Neural crest cell (in vitro differentiated cells): Measurements from ENCODE around the gene DNAH11. TPM values are rescaled to one million over a fixed set of nuclear protein-coding genes. Genes with fewer than 3 reads are reported as not detected.

Experiments used
- DNase-seq: peaks from one replicate; pipeline ENCODE4 v3.0.0; 2021; ENCODE audit warnings: low read depth, mixed read lengths, low spot score
- H3K27ac Mint-ChIP-seq: one replicate; pipeline ENCODE4 v1.8.0; 2021; ENCODE audit warnings: mild to moderate bottlenecking, mixed read lengths; ENCODE audit not compliant: unreplicated experiment
- H3K27me3 Mint-ChIP-seq: 2 replicates; pipeline ENCODE4 v1.8.0; 2021; ENCODE audit warnings: low read depth, mild to moderate bottlenecking, mixed read lengths
- H3K36me3 Mint-ChIP-seq: 2 replicates; pipeline ENCODE4 v1.8.0; 2021; ENCODE audit warnings: low read depth, mild to moderate bottlenecking, mixed read lengths
- H3K4me1 Mint-ChIP-seq: 2 replicates; pipeline ENCODE4 v1.8.0; 2021; ENCODE audit warnings: mixed read lengths
- H3K4me3 Mint-ChIP-seq: one replicate; pipeline ENCODE4 v1.8.0; 2021; ENCODE audit warnings: mild to moderate bottlenecking, mixed read lengths
- H3K9me3 Mint-ChIP-seq: 2 replicates; pipeline ENCODE4 v1.8.0; 2021; ENCODE audit warnings: mixed read lengths
- total RNA-seq: library from RNA; stranded (reverse); gene quantifications from 2 replicates; pipeline ENCODE4 v1.2.1, GENCODE V29; 2021
- TF ChIP-seq, protein P1 (sequence below): fragments of 200-600 bp; sonication (generic); conservative IDR thresholded peaks from 2 replicates; pipeline ENCODE4 v1.5.0; 2021; ENCODE audit warnings: antibody characterized with exemption, mild to moderate bottlenecking

The DNAH11 gene
- total RNA-seq, 1 donor from 2014 or later: 0.63 TPM

GRCh38 chr7:21550821-21551531, 8.1 kb downstream of the DNAH11 start:
- H3K4me3 Mint-ChIP-seq: no peak overlapping the region
- TF ChIP-seq, protein P1, sequence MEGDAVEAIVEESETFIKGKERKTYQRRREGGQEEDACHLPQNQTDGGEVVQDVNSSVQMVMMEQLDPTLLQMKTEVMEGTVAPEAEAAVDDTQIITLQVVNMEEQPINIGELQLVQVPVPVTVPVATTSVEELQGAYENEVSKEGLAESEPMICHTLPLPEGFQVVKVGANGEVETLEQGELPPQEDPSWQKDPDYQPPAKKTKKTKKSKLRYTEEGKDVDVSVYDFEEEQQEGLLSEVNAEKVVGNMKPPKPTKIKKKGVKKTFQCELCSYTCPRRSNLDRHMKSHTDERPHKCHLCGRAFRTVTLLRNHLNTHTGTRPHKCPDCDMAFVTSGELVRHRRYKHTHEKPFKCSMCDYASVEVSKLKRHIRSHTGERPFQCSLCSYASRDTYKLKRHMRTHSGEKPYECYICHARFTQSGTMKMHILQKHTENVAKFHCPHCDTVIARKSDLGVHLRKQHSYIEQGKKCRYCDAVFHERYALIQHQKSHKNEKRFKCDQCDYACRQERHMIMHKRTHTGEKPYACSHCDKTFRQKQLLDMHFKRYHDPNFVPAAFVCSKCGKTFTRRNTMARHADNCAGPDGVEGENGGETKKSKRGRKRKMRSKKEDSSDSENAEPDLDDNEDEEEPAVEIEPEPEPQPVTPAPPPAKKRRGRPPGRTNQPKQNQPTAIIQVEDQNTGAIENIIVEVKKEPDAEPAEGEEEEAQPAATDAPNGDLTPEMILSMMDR: no peak
- no peak overlapping the region for H3K27ac Mint-ChIP-seq

GRCh38 chr7:21562385-21562784, 19.5 kb downstream of the DNAH11 start:
- Mint-ChIP-seq H3K27me3 (no peaks in the 10 kb centered on the region), H3K9me3 (no peaks in the 10 kb centered on the region), H3K4me3 (no peak overlapping the region), H3K4me1 (no peaks in the 10 kb centered on the region), H3K27ac (no peak overlapping the region), H3K36me3 (no peaks in the 10 kb centered on the region)
- no peak for DNase-seq
- TF ChIP-seq, protein P1: no peak

More at GRCh38 chr7:21550821-21551531, 8.1 kb downstream of the DNAH11 start:
- no peak for DNase-seq
- Mint-ChIP-seq H3K9me3 (peaks cover 4% of the 10 kb centered on the region), H3K36me3 (no peaks in the 10 kb centered on the region), H3K27me3 (peaks cover 13% of the 10 kb centered on the region), H3K4me1 (no peaks in the 10 kb centered on the region)

DNA sequence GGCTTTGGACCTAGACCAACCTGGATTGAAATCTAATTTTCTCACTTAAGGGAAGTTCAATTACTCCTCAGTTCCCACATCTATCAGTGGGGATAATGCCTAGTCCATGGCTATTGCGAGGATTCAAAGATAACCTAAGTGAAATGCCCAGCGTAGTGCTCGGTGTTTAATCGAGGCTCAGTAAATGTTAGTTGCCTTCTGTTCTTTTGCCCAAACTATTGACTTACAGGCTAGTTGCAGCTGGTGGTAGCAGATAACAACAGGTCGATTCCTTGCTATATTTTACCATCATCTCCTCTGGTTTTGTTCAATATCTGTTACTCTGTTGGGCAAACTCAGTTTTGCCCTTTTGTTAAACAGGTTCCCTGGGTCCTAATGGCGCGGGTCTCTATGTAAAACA, 22.8 kb downstream of the DNAH11 start:
- Mint-ChIP-seq H3K36me3 (no peaks in the 10 kb centered on the region), H3K27me3 (no peaks in the 10 kb centered on the region), H3K9me3 (no peaks in the 10 kb centered on the region), H3K27ac (no peak overlapping the region), H3K4me3 (no peak overlapping the region), H3K4me1 (peaks cover 9% of the 10 kb centered on the region)
- DNase-seq: no peak
- TF ChIP-seq, protein P1: no peak

- H3K36me3 Mint-ChIP-seq: no peaks in the 10 kb centered on the region
- no peak overlapping the region for H3K27ac Mint-ChIP-seq
- DNase-seq: no peak
- TF ChIP-seq, protein P1: no peak
- no peak overlapping the region for H3K4me3 Mint-ChIP-seq
- H3K9me3 Mint-ChIP-seq: no peaks in the 10 kb centered on the region
- peaks cover 9% of the 10 kb centered on the region for H3K4me1 Mint-ChIP-seq
- no peaks in the 10 kb centered on the region for H3K27me3 Mint-ChIP-seq
Observed at GRCh38 chr7:21566094-21566493, 23.3 kb downstream of the DNAH11 start.

- Mint-ChIP-seq H3K36me3 (no peaks in the 10 kb centered on the region), H3K4me3 (no peak overlapping the region), H3K9me3 (no peaks in the 10 kb centered on the region), H3K27me3 (no peaks in the 10 kb centered on the region), H3K4me1 (peaks cover 9% of the 10 kb centered on the region), H3K27ac (no peak overlapping the region)
- no peak for DNase-seq
- TF ChIP-seq, protein P1: peak; percentile 54
Observed at GRCh38 chr7:21568762-21569161, 25.9 kb downstream of the DNAH11 start.
